Measurements from ENCODE around the gene RFK.

RFK gene

DNA sequence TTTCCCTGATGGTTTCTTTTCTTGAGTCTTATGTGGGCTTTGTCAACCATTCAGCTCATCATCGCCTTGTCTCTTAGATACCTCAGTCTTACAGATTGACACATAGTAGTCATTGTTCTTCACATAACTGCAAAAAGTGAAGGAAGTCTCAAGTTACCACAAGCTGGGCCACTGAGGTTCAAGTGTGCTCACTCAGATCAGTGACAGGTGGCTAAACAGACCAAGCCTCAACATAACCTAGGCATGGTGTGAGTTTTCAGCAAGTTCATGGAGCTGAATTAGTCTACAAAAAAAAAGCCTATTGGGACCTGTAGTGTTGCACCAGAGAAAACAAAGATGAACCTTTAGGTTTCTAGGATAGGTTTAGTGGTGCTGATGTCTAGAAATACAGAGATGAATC is 58.2 kb downstream of the RFK start:
- no peak for DNase-seq (ENCODE audit: extremely low read depth, low read depth)
- TF ChIP-seq, protein P1, sequence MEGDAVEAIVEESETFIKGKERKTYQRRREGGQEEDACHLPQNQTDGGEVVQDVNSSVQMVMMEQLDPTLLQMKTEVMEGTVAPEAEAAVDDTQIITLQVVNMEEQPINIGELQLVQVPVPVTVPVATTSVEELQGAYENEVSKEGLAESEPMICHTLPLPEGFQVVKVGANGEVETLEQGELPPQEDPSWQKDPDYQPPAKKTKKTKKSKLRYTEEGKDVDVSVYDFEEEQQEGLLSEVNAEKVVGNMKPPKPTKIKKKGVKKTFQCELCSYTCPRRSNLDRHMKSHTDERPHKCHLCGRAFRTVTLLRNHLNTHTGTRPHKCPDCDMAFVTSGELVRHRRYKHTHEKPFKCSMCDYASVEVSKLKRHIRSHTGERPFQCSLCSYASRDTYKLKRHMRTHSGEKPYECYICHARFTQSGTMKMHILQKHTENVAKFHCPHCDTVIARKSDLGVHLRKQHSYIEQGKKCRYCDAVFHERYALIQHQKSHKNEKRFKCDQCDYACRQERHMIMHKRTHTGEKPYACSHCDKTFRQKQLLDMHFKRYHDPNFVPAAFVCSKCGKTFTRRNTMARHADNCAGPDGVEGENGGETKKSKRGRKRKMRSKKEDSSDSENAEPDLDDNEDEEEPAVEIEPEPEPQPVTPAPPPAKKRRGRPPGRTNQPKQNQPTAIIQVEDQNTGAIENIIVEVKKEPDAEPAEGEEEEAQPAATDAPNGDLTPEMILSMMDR (IDR thresholded peaks at IDR 0.05; ENCODE audit: low read depth, low read length, missing control alignments): no peak

More for the DNA sequence above, 58.2 kb downstream of the RFK start:
- H3K4me3 ChIP-seq (replicated peaks; ENCODE audit: low read depth, low read length): no peak overlapping the region
